WTC11 (cell line): Measurements from ENCODE around the gene FAM20B. TPM values are rescaled to one million over a fixed set of nuclear protein-coding genes. Genes with fewer than 3 reads are reported as not detected.

Experiments
- CBFB ChIP-seq: sonication (generic); formaldehyde crosslinking; IDR thresholded peaks from 2 replicates; pipeline ENCODE4 v1.8.1; 2022; ENCODE audit warnings: mild to moderate bottlenecking, low read depth, missing genetic modification reagents
- ESRRA ChIP-seq: sonication (generic); formaldehyde crosslinking; IDR thresholded peaks from 2 replicates; pipeline ENCODE4 v1.8.1; 2022; ENCODE audit warnings: mild to moderate bottlenecking, missing genetic modification reagents, borderline replicate concordance
- HMGA2 ChIP-seq: fragments of 250-450 bp; sonication (Bioruptor Pico); IDR thresholded peaks from 2 replicates; pipeline ENCODE4 v1.4.0; 2021; ENCODE audit warnings: mild to moderate bottlenecking, moderate library complexity
- NFE2L1 ChIP-seq: sonication (generic); formaldehyde crosslinking; IDR thresholded peaks from 2 replicates; pipeline ENCODE4 v1.8.1; 2023; ENCODE audit warnings: missing genetic modification reagents
- NR3C1 ChIP-seq: sonication (generic); formaldehyde crosslinking; conservative IDR thresholded peaks from 2 replicates; pipeline ENCODE4 v1.8.1; 2023; ENCODE audit warnings: low read depth, mild to moderate bottlenecking, missing genetic modification reagents
- OVOL2 ChIP-seq: fragments of 250-450 bp; sonication (Bioruptor Pico); IDR thresholded peaks from 2 replicates; pipeline ENCODE4 v1.9.0; 2021; ENCODE audit warnings: mild to moderate bottlenecking, borderline replicate concordance
- RELA ChIP-seq: sonication (generic); formaldehyde crosslinking; IDR thresholded peaks from 2 replicates; pipeline ENCODE4 v1.8.1; 2022; ENCODE audit warnings: missing genetic modification reagents, mild to moderate bottlenecking, borderline replicate concordance
- SMAD3 ChIP-seq: sonication (generic); formaldehyde crosslinking; IDR thresholded peaks from 2 replicates; pipeline ENCODE4 v1.8.0; 2022; ENCODE audit warnings: missing genetic modification reagents, mild to moderate bottlenecking, borderline replicate concordance
- SP1 ChIP-seq: sonication (generic); formaldehyde crosslinking; conservative IDR thresholded peaks from 2 replicates; pipeline ENCODE4 v1.8.1; 2022; ENCODE audit warnings: missing genetic modification reagents
- ZBTB21 ChIP-seq: sonication (generic); formaldehyde crosslinking; IDR thresholded peaks from 2 replicates; pipeline ENCODE4 v1.8.1; 2023; ENCODE audit warnings: mild to moderate bottlenecking, missing genetic modification reagents, borderline replicate concordance
- ZNF232 ChIP-seq: sonication (generic); formaldehyde crosslinking; IDR thresholded peaks from 2 replicates; pipeline ENCODE4 v1.8.0; 2022; ENCODE audit warnings: mild to moderate bottlenecking, missing genetic modification reagents
- ZNF263 ChIP-seq: sonication (generic); formaldehyde crosslinking; IDR thresholded peaks from 2 replicates; pipeline ENCODE4 v1.8.1; 2022; ENCODE audit warnings: low read depth, mild to moderate bottlenecking, moderate library complexity, missing genetic modification reagents
- ZNF317 ChIP-seq: sonication (generic); formaldehyde crosslinking; IDR thresholded peaks from 2 replicates; pipeline ENCODE4 v1.8.1; 2023; ENCODE audit warnings: low read depth, mild to moderate bottlenecking, moderate library complexity, missing genetic modification reagents, borderline replicate concordance
- ZNF396 ChIP-seq: fragments of 250-450 bp; sonication (Bioruptor Pico); IDR thresholded peaks from 2 replicates; pipeline ENCODE4 v1.8.0; 2021; ENCODE audit warnings: mild to moderate bottlenecking, moderate library complexity, borderline replicate concordance
- ZNF423 ChIP-seq: fragments of 250-450 bp; sonication (Bioruptor Pico); IDR thresholded peaks from 2 replicates; pipeline ENCODE4 v2.1.2; 2022; ENCODE audit warnings: mild to moderate bottlenecking, moderate library complexity
- total RNA-seq: library from RNA; stranded (reverse); gene quantifications from 3 replicates; pipeline ENCODE4 v1.2.3, GENCODE V29; 2021
- TF ChIP-seq, protein P1 (sequence below): fragments of 250-450 bp; sonication (Bioruptor Pico); IDR thresholded peaks from 2 replicates; pipeline ENCODE4 v2.1.2; 2022; ENCODE audit warnings: mild to moderate bottlenecking, moderate library complexity
- TF ChIP-seq, protein P2 (sequence below): sonication (generic); formaldehyde crosslinking; IDR thresholded peaks from 2 replicates; pipeline ENCODE4 v1.8.1; 2022; ENCODE audit warnings: missing genetic modification reagents, borderline replicate concordance
- TF ChIP-seq, protein P3 (sequence below): fragments of 250-450 bp; sonication (Bioruptor Pico); IDR thresholded peaks from 2 replicates; pipeline ENCODE4 v1.9.0; 2021; ENCODE audit warnings: mild to moderate bottlenecking, borderline replicate concordance
- TF ChIP-seq, protein P4 (sequence below): sonication (generic); formaldehyde crosslinking; IDR thresholded peaks from 2 replicates; pipeline ENCODE4 v1.8.0; 2023; ENCODE audit warnings: missing genetic modification reagents, mild to moderate bottlenecking, borderline replicate concordance
- TF ChIP-seq, protein P5 (sequence below): fragments of 250-450 bp; sonication (Bioruptor Pico); IDR thresholded peaks from 2 replicates; pipeline ENCODE4 v1.9.0; 2021; ENCODE audit warnings: moderate library complexity, mild to moderate bottlenecking, inconsistent platforms, borderline replicate concordance
- TF ChIP-seq, protein P6 (sequence below): sonication (generic); formaldehyde crosslinking; IDR thresholded peaks from 2 replicates; pipeline ENCODE4 v1.8.1; 2023; ENCODE audit warnings: mild to moderate bottlenecking, missing genetic modification reagents, moderate library complexity
- TF ChIP-seq, protein P7 (sequence below): sonication (generic); formaldehyde crosslinking; IDR thresholded peaks from 2 replicates; pipeline ENCODE4 v1.8.0; 2022; ENCODE audit warnings: mild to moderate bottlenecking, missing genetic modification reagents

Gene FAM20B
- total RNA-seq, 1 experiment from 2014 or later, result 36.1 TPM

DNA sequence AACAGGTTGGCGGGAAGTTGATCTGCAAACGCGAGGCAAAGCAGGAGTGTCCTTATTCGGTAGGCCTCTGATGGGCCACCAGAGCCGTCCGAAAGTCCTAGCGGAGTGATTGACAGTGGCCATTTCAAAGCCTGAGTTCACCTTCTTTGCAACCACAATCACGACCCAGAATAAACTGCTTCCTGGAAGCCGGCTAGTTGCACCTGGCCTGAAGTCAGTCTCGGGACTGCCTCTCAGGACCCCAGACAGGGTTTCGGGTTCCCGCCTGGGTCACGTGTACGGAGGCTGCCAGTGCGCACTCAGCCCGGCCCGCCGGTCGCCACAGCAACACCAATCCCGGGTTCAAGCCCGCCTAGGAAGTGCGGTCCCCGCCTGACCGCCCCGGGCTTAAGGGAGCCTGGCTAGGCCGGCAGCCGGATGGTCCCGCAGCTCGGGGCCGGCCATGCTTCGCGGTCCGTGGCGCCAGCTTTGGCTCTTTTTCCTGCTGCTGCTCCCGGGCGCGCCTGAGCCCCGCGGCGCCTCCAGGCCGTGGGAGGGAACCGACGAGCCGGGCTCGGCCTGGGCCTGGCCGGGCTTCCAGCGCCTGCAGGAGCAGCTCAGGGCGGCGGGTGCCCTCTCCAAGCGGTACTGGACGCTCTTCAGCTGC, 56.1 kb downstream of the FAM20B start, which contains the start of gene TOR3A (continued):
- TF ChIP-seq, protein P1, sequence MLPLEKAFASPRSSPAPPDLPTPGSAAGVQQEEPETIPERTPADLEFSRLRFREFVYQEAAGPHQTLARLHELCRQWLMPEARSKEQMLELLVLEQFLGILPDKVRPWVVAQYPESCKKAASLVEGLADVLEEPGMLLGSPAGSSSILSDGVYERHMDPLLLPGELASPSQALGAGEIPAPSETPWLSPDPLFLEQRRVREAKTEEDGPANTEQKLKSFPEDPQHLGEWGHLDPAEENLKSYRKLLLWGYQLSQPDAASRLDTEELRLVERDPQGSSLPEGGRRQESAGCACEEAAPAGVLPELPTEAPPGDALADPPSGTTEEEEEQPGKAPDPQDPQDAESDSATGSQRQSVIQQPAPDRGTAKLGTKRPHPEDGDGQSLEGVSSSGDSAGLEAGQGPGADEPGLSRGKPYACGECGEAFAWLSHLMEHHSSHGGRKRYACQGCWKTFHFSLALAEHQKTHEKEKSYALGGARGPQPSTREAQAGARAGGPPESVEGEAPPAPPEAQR, result no peak
- TF ChIP-seq, protein P2, sequence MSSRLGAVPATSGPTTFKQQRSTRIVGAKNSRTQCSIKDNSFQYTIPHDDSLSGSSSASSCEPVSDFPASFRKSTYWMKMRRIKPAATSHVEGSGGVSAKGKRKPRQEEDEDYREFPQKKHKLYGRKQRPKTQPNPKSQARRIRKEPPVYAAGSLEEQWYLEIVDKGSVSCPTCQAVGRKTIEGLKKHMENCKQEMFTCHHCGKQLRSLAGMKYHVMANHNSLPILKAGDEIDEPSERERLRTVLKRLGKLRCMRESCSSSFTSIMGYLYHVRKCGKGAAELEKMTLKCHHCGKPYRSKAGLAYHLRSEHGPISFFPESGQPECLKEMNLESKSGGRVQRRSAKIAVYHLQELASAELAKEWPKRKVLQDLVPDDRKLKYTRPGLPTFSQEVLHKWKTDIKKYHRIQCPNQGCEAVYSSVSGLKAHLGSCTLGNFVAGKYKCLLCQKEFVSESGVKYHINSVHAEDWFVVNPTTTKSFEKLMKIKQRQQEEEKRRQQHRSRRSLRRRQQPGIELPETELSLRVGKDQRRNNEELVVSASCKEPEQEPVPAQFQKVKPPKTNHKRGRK (CRISPR knock-in tag), result no peak
- peak; percentile 74; the same call in 1 of the 2 replicates for TF ChIP-seq NFE2L1
- TF ChIP-seq ESRRA (CRISPR knock-in tag), result no peak
- no peak for TF ChIP-seq SMAD3 (CRISPR knock-in tag)
- TF ChIP-seq, protein P3, sequence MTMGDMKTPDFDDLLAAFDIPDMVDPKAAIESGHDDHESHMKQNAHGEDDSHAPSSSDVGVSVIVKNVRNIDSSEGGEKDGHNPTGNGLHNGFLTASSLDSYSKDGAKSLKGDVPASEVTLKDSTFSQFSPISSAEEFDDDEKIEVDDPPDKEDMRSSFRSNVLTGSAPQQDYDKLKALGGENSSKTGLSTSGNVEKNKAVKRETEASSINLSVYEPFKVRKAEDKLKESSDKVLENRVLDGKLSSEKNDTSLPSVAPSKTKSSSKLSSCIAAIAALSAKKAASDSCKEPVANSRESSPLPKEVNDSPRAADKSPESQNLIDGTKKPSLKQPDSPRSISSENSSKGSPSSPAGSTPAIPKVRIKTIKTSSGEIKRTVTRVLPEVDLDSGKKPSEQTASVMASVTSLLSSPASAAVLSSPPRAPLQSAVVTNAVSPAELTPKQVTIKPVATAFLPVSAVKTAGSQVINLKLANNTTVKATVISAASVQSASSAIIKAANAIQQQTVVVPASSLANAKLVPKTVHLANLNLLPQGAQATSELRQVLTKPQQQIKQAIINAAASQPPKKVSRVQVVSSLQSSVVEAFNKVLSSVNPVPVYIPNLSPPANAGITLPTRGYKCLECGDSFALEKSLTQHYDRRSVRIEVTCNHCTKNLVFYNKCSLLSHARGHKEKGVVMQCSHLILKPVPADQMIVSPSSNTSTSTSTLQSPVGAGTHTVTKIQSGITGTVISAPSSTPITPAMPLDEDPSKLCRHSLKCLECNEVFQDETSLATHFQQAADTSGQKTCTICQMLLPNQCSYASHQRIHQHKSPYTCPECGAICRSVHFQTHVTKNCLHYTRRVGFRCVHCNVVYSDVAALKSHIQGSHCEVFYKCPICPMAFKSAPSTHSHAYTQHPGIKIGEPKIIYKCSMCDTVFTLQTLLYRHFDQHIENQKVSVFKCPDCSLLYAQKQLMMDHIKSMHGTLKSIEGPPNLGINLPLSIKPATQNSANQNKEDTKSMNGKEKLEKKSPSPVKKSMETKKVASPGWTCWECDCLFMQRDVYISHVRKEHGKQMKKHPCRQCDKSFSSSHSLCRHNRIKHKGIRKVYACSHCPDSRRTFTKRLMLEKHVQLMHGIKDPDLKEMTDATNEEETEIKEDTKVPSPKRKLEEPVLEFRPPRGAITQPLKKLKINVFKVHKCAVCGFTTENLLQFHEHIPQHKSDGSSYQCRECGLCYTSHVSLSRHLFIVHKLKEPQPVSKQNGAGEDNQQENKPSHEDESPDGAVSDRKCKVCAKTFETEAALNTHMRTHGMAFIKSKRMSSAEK (CRISPR knock-in tag), result no peak
- TF ChIP-seq, protein P4, sequence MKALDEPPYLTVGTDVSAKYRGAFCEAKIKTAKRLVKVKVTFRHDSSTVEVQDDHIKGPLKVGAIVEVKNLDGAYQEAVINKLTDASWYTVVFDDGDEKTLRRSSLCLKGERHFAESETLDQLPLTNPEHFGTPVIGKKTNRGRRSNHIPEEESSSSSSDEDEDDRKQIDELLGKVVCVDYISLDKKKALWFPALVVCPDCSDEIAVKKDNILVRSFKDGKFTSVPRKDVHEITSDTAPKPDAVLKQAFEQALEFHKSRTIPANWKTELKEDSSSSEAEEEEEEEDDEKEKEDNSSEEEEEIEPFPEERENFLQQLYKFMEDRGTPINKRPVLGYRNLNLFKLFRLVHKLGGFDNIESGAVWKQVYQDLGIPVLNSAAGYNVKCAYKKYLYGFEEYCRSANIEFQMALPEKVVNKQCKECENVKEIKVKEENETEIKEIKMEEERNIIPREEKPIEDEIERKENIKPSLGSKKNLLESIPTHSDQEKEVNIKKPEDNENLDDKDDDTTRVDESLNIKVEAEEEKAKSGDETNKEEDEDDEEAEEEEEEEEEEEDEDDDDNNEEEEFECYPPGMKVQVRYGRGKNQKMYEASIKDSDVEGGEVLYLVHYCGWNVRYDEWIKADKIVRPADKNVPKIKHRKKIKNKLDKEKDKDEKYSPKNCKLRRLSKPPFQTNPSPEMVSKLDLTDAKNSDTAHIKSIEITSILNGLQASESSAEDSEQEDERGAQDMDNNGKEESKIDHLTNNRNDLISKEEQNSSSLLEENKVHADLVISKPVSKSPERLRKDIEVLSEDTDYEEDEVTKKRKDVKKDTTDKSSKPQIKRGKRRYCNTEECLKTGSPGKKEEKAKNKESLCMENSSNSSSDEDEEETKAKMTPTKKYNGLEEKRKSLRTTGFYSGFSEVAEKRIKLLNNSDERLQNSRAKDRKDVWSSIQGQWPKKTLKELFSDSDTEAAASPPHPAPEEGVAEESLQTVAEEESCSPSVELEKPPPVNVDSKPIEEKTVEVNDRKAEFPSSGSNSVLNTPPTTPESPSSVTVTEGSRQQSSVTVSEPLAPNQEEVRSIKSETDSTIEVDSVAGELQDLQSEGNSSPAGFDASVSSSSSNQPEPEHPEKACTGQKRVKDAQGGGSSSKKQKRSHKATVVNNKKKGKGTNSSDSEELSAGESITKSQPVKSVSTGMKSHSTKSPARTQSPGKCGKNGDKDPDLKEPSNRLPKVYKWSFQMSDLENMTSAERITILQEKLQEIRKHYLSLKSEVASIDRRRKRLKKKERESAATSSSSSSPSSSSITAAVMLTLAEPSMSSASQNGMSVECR (CRISPR knock-in tag), result peak; percentile 76; the same call in 1 of the 2 replicates
- TF ChIP-seq SP1 (CRISPR knock-in tag), result peak; percentile 81
- no peak for TF ChIP-seq ZNF423 (CRISPR knock-in tag)
- TF ChIP-seq OVOL2 (CRISPR knock-in tag), result no peak
- TF ChIP-seq, protein P5, sequence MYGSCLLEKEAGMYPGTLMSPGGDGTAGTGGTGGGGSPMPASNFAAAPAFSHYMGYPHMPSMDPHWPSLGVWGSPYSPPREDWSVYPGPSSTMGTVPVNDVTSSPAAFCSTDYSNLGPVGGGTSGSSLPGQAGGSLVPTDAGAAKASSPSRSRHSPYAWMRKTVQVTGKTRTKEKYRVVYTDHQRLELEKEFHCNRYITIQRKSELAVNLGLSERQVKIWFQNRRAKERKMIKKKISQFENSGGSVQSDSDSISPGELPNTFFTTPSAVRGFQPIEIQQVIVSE (CRISPR knock-in tag), result no peak
- 0 out of 2 replicates have a peak, but pooled peaks have one; percentile 23 for TF ChIP-seq ZNF317 (CRISPR knock-in tag)
- TF ChIP-seq HMGA2 (CRISPR knock-in tag), result no peak
- TF ChIP-seq NR3C1 (CRISPR knock-in tag), result no peak
- TF ChIP-seq ZNF263 (CRISPR knock-in tag), result no peak
- no peak for TF ChIP-seq ZBTB21 (CRISPR knock-in tag)
- TF ChIP-seq, protein P6, sequence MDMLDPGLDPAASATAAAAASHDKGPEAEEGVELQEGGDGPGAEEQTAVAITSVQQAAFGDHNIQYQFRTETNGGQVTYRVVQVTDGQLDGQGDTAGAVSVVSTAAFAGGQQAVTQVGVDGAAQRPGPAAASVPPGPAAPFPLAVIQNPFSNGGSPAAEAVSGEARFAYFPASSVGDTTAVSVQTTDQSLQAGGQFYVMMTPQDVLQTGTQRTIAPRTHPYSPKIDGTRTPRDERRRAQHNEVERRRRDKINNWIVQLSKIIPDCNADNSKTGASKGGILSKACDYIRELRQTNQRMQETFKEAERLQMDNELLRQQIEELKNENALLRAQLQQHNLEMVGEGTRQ (CRISPR knock-in tag), result peak; percentile 97
- TF ChIP-seq, protein P7, sequence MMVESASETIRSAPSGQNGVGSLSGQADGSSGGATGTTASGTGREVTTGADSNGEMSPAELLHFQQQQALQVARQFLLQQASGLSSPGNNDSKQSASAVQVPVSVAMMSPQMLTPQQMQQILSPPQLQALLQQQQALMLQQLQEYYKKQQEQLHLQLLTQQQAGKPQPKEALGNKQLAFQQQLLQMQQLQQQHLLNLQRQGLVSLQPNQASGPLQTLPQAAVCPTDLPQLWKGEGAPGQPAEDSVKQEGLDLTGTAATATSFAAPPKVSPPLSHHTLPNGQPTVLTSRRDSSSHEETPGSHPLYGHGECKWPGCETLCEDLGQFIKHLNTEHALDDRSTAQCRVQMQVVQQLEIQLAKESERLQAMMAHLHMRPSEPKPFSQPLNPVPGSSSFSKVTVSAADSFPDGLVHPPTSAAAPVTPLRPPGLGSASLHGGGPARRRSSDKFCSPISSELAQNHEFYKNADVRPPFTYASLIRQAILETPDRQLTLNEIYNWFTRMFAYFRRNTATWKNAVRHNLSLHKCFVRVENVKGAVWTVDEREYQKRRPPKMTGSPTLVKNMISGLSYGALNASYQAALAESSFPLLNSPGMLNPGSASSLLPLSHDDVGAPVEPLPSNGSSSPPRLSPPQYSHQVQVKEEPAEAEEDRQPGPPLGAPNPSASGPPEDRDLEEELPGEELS (CRISPR knock-in tag), result peak; percentile 10; the same call in 1 of the 2 replicates
- TF ChIP-seq RELA (CRISPR knock-in tag), result peak; percentile 26; the same call in 1 of the 2 replicates
- TF ChIP-seq ZNF396 (CRISPR knock-in tag), result no peak
- no peak for TF ChIP-seq CBFB (CRISPR knock-in tag)
- TF ChIP-seq ZNF232 (CRISPR knock-in tag), result 0 out of 2 replicates have a peak, but pooled peaks have one; percentile 74
